Loucy (cell line): ENCODE measurements around the gene ACY1.
A peak's percentile ranks its signal among the peaks of the same experiment; 100 is the strongest.
"Not testable (repeated sequence)": the region's sequence is repeated elsewhere in the genome, so short reads cannot be mapped to it uniquely, and the experiment has no call there.

ENCODE experiments used
- H2AFZ ChIP-seq: fragments of 200-600 bp; sonication (generic); 2 replicates; pipeline ENCODE4 v1.6.0; 2016; ENCODE audit warnings: antibody characterized with exemption, mild to moderate bottlenecking, low read length, moderate library complexity
- H3F3A ChIP-seq: fragments of 200-600 bp; 2 replicates; pipeline ENCODE4 v1.6.0; 2016; ENCODE audit warnings: antibody characterized with exemption, low read depth, mild to moderate bottlenecking
- H3K27me3 ChIP-seq: fragments of 200-600 bp; sonication (generic); 2 replicates; pipeline ENCODE4 v1.6.1; 2014; ENCODE audit warnings: low read length, mild to moderate bottlenecking; ENCODE audit not compliant: insufficient read depth, poor library complexity, severe bottlenecking
- H3K36me3 ChIP-seq: fragments of 200-600 bp; sonication (generic); 2 replicates; pipeline ENCODE4 v1.6.1; 2016; ENCODE audit warnings: low read length; ENCODE audit not compliant: insufficient read depth
- H3K4me1 ChIP-seq: fragments of 200-600 bp; sonication (generic); 2 replicates; pipeline ENCODE4 v1.5.1; 2014; ENCODE audit warnings: low read length, mild to moderate bottlenecking; ENCODE audit not compliant: insufficient read depth, poor library complexity, severe bottlenecking
- H3K4me2 ChIP-seq: fragments of 200-600 bp; sonication (generic); 2 replicates; pipeline ENCODE4 v1.6.0; 2014; ENCODE audit warnings: antibody characterized with exemption, low read length, low read depth, mild to moderate bottlenecking; ENCODE audit not compliant: poor library complexity, severe bottlenecking
- H3K4me3 ChIP-seq: fragments of 200-600 bp; sonication (generic); 2 replicates; pipeline ENCODE4 v1.5.1; 2014; ENCODE audit warnings: low read length, mild to moderate bottlenecking, mixed read lengths; ENCODE audit not compliant: poor library complexity, severe bottlenecking
- H3K79me2 ChIP-seq: fragments of 200-600 bp; sonication (generic); 2 replicates; pipeline ENCODE4 v1.6.1; 2014; ENCODE audit warnings: low read length; ENCODE audit not compliant: insufficient read depth
- H3K9ac ChIP-seq: fragments of 200-600 bp; sonication (generic); 2 replicates; pipeline ENCODE4 v1.6.0; 2014; ENCODE audit warnings: mild to moderate bottlenecking, low read depth, low read length, moderate library complexity; ENCODE audit not compliant: poor library complexity, severe bottlenecking
- H3K9me2 ChIP-seq: fragments of 200-600 bp; sonication (generic); replicated peaks from 2 replicates; pipeline ENCODE4 v1.6.1; 2016; ENCODE audit warnings: low read depth, low read length, mixed read lengths
- H3K9me3 ChIP-seq: fragments of 200-600 bp; sonication (generic); 2 replicates; pipeline ENCODE4 v1.6.1; 2014; ENCODE audit warnings: mild to moderate bottlenecking, antibody characterized with exemption, low read length, low read depth; ENCODE audit not compliant: insufficient read depth
- H4K20me1 ChIP-seq: fragments of 200-600 bp; sonication (generic); 2 replicates; pipeline ENCODE4 v1.6.0; 2014; ENCODE audit warnings: antibody characterized with exemption, low read length, mild to moderate bottlenecking; ENCODE audit not compliant: insufficient read depth, poor library complexity, severe bottlenecking
- EZH2phosphoT487 ChIP-seq: fragments of 200-600 bp; IDR thresholded peaks from 2 replicates; pipeline ENCODE4 v1.6.1; 2018; ENCODE audit warnings: antibody characterized with exemption, mild to moderate bottlenecking, moderate library complexity, borderline replicate concordance
- TF ChIP-seq, protein P1 (sequence below): fragments of 200-600 bp; sonication (generic); conservative IDR thresholded peaks from 2 replicates; pipeline ENCODE4 v1.5.1; 2014; ENCODE audit warnings: mild to moderate bottlenecking, antibody characterized with exemption, low read length

The ACY1 gene

DNA sequence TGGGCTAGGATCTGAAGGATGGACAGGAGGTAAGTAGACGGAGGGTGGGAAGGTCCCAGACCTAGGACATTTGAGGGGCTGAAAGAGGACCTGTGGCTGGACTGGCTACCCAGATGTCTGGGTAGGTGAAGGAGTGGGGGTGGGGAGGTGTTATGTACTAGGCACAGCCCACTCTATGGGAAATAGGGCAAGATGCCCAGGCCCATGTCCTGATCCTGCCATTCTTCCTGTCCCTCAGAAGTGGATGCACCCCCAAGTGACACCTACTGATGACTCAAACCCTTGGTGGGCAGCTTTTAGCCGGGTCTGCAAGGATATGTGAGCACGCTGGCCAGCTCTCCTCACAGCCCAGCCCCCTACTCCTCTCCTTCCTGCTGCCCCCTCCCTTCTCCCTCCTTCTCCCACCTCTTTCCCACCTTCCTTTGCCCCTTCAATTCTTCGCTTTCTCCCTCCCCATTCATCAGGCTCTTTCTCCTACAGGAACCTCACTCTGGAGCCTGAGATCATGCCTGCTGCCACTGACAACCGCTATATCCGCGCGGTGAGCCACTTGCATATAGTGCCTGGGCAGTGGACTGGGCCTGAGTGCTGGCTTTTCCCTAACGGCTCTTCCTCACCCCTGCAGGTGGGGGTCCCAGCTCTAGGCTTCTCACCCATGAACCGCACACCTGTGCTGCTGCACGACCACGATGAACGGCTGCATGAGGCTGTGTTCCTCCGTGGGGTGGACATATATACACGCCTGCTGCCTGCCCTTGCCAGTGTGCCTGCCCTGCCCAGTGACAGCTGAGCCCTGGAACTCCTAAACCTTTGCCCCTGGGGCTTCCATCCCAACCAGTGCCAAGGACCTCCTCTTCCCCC is 5.2 kb downstream of the ACY1 start:
- H3F3A ChIP-seq = no peaks in the 10 kb centered on the region
- H3K9ac ChIP-seq = no peak overlapping the region
- no peak overlapping the region for H3K4me2 ChIP-seq
- H3K36me3 ChIP-seq = peaks cover 12% of the 10 kb centered on the region; the same call in 1 of the 2 replicates
- no peaks in the 10 kb centered on the region for H3K9me2 ChIP-seq
- no peak for TF ChIP-seq EZH2phosphoT487
- TF ChIP-seq, protein P1, sequence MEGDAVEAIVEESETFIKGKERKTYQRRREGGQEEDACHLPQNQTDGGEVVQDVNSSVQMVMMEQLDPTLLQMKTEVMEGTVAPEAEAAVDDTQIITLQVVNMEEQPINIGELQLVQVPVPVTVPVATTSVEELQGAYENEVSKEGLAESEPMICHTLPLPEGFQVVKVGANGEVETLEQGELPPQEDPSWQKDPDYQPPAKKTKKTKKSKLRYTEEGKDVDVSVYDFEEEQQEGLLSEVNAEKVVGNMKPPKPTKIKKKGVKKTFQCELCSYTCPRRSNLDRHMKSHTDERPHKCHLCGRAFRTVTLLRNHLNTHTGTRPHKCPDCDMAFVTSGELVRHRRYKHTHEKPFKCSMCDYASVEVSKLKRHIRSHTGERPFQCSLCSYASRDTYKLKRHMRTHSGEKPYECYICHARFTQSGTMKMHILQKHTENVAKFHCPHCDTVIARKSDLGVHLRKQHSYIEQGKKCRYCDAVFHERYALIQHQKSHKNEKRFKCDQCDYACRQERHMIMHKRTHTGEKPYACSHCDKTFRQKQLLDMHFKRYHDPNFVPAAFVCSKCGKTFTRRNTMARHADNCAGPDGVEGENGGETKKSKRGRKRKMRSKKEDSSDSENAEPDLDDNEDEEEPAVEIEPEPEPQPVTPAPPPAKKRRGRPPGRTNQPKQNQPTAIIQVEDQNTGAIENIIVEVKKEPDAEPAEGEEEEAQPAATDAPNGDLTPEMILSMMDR = no peak
- H2AFZ ChIP-seq = no peak overlapping the region
- no peaks in the 10 kb centered on the region for H3K27me3 ChIP-seq
- H3K4me3 ChIP-seq = no peak overlapping the region
- H3K9me3 ChIP-seq = no peaks in the 10 kb centered on the region
- H3K79me2 ChIP-seq = peaks cover 28% of the 10 kb centered on the region
- peaks cover 22% of the 10 kb centered on the region for H4K20me1 ChIP-seq
- peaks cover 21% of the 10 kb centered on the region for H3K4me1 ChIP-seq

DNA sequence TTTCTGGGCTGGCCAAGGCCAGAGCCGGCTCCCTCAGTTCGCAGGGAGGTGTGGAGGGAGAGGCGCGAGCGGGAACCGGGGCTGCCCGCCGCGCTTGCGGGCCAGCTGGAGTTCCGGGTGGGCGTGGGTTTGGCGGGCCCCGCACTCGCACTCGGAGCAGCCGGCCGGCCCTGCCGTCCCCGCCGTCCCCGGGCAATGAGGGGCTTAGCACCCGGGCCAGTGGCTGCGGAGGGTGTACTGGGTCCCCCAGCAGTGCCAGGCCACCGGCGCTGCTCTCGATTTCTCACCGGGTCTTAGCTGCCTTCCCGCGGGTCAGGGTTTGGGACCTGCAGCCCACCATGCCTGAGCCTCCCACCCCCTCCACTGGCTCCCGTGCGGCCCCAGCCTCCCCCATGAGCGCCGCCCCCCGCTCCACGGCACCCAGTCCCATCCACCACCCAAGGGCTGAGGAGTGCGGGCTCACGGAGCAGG is 7.2 kb downstream of the ACY1 start:
- not testable (repeated sequence) for H3F3A ChIP-seq, H3K4me2 ChIP-seq, H3K9ac ChIP-seq, H3K27me3 ChIP-seq, H3K9me2 ChIP-seq, H3K4me3 ChIP-seq, H2AFZ ChIP-seq, H3K9me3 ChIP-seq
- H4K20me1 ChIP-seq = peaks cover 42% of the 10 kb centered on the region
- peaks cover 28% of the 10 kb centered on the region; the same call in 1 of the 2 replicates for H3K36me3 ChIP-seq
- H3K4me1 ChIP-seq = peaks cover 25% of the 10 kb centered on the region
- peaks cover 44% of the 10 kb centered on the region for H3K79me2 ChIP-seq

DNA sequence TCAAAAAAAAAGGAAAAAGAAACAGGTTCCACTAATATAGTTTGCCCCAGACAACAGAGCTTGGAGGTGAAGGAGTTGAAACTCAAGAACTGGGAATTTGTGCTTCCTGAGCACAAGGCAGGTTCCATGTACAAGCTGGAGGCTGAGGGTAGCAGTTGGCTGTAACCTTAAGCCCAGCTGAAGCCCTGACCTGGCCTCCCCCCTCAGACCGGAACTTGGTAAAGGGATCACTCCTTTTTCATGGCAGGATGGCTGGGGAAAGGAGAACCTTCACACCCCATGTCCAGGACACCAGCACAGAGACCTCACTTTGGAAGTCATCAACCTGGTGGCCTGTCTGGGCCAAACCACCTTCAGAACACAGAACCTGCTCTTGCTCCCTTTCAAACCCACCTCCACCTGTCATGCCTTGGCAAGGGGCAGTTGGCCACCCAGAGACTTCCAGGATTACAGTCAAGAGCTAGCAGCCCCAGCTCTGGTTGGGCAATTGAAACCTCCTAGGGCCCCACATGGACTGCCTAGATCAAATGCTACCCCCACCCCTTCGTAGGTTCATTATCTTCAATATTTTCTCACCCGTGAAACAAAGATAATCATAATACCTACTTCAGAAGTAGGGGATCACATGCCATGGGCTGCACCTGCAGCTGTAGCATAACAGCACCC is 8.8 kb downstream of the ACY1 start:
- Histone ChIP-seq H3K27me3 (peaks cover 10% of the 10 kb centered on the region), H3K36me3 (peaks cover 28% of the 10 kb centered on the region; the same call in 1 of the 2 replicates), H3K9ac (peak overlapping the region; percentile 99), H3K4me1 (peaks cover 28% of the 10 kb centered on the region), H3K9me3 (no peaks in the 10 kb centered on the region), H3K4me2 (peak overlapping the region; percentile 100), H4K20me1 (peaks cover 43% of the 10 kb centered on the region), H3K4me3 (peak overlapping the region; percentile 45), H3F3A (no peaks in the 10 kb centered on the region), H3K79me2 (peaks cover 46% of the 10 kb centered on the region), H3K9me2 (no peaks in the 10 kb centered on the region), H2AFZ (no peak overlapping the region)
- TF ChIP-seq EZH2phosphoT487 = no peak
- TF ChIP-seq, protein P1 = no peak

DNA sequence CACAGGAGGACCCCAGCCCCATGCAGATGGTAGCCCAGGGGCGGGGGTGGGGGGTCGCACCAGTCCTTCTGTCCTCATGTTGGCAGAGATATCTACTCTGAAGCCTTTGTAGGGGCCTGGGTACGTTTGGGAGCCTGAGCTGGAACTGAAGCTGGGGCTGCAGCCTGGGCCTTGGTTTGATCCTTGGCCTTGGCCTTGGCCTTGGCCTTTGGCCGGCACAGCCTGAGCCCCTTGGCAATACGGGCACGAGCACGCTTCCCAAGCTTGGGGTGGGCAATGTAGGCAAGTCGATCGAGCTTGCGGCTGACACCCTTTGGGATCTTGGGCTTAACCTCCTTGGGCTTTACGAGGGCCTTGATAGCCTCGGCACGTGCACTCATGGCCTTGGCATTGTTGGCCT is 10.3 kb downstream of the ACY1 start:
- Histone ChIP-seq H3K9ac (peak overlapping the region; percentile 99), H3K27me3 (peaks cover 10% of the 10 kb centered on the region), H3K4me3 (peak overlapping the region; percentile 98), H3K79me2 (peaks cover 46% of the 10 kb centered on the region), H3K4me2 (peak overlapping the region; percentile 100), H3K4me1 (peaks cover 28% of the 10 kb centered on the region), H4K20me1 (peaks cover 43% of the 10 kb centered on the region), H3K36me3 (peaks cover 28% of the 10 kb centered on the region; the same call in 1 of the 2 replicates)
- H2AFZ ChIP-seq, H3F3A ChIP-seq, H3K9me3 ChIP-seq, H3K9me2 ChIP-seq: not testable (repeated sequence)
